HG03558 (cell line): ENCODE data around the gene LRRC46.

Experiments
- ATAC-seq: cut with Tn5 transposase; IDR thresholded peaks from one replicate; pipeline ENCODE4 v1.9.1; 2021; ENCODE audit warnings: moderate number of reproducible peaks; ENCODE audit not compliant: unreplicated experiment; ENCODE audit errors: extremely low read depth

The LRRC46 gene

DNA sequence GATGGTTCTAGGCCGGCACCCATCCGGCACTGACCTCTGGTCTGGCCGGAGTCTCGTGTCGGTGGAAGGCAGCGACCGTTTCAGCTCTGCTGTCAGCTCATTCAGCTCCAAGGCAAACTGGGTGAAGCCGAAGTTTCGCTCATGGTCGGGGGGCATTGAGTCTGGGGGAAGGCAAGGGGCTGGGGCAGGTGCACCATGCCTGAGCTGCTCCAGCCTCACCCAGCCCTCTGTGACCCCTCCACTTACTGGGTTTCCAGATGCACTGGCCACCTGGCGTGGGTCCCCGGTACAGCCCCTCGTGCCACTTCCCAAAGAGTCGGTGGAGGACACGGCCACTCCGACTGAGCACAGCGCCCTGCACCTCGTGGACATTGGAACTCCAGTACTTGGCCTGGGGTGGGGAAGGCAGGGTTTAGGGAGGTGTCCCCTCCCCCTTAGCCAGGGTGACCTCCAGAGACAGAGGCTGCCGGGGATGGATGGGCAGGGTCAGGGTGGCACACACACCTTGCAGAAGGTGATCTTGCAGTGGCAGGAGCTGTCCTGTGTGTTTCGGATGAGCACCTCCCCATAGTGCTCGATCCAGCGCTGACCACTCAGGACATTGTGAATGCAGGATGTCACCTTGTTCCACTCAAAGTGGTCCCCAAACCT is 22.5 kb upstream of the LRRC46 start:
- no peak for ATAC-seq

DNA sequence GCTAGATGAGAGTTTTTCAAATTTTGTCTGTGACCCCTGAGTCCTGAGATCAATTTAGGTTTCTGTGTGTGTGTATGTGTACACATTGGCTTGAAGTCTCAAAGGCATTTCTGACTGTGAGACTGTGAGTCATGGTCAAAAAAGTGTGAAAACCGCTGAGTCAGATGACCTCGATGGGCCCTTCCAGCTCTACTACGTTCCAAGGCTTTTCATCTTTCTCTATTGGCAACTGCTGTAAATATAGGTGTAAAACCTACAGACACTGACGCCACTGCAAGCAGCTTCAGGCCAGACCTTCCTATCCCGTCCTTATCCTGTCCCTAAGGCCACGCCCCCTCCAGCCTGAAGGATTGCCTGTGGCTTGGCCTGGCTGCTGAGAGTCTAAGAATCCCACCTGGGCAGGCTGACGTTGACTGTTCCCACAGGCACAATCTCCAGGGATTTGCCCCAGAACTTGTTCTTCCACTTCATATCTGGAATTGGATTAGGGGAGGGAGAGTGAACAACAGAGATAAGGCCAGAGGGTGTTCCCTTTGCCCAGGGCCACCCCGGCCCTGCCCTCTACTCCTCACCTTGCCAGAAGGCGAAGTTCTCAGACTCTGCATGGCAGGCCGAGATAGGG is 21.2 kb upstream of the LRRC46 start:
- no peak for ATAC-seq

DNA sequence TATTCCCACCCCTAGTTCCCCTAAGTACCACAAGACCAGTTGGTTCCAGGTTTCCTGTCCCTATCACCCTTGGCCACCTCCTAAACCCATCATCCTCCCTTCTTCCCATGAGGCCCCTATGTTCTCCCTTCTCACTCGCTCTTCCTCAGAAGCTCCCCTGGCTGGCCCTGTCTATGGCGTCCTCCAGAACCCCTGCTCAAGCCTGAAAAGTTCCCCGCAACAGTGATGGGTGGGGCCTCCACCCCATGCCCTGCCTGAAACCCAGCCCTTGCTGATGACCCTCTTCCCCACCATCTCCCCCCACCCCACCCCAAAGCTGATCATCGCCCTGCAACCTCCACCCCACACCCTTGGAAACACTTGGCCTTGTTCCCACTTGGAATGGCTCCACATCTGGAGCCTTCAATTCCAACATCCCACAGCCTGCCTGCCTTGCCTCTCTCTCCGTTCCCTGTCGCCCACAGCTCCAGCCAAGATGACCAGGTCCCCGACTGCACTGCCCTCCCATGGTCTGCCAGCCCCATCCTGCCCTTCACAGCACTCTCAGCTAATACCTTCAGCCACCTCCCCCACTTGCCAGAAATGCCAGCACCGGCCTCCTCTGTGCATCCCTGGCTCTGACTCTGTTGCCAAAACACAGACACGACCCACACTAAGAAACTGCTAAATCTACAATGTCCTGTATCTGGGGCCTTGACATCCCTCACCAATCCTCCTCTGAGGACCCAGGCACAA is 20.4 kb upstream of the LRRC46 start:
- ATAC-seq = no peak

DNA sequence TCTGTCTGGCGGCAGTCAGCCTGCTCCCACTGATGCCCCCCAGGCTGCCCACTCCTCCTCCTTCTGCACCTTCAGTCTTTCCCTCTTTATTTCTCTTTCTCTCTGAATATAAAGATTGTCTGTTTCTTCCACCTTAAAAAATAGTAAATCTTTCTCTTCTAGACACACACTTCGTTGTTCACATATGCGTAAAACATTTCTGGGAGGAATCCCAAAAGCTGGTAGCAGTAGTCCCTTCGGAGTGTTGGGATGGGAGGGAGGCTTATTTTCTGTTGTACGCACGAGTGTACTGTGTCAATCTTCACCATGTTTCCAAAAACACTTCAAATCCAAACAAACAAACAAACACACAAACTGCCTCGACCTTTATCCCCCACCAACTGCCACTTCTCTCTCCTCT is 19.8 kb upstream of the LRRC46 start:
- ATAC-seq = no peak

DNA sequence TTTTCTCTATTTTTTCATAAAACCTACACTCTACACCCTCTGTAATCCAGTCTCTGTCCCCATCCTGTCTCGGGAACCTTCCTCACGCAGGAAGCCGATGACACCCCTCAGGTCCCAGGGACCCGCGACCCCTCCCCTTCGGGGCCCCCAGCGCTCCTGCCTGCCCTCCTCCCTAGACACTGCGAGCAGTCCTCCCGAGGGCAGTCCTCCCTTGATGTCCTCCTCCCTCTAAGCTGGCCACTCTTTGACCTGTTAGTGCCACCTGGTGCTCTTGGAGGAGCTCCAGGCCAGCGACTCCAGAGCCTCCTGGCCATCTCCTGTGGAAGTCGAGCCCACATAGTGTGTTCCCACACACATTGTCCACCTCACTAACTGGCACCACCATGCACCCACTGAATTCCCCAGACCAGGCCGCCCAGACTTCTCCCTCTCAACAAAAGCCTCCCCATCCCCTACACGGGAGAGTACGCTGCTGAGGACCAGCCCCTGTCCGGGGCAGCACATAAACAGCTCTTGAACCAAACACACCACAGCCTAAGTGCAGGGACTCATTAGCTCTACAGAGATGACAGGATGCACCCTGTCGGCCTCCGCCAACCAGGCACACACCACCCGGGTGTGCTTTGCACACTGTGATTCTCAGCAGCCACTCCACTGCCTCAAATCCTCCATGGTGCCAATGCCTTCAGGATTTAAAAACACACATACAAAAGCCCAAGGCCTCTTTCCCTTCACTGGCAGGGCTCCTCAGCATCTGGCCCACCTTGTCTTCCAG is 19.1 kb upstream of the LRRC46 start:
- no peak for ATAC-seq

DNA sequence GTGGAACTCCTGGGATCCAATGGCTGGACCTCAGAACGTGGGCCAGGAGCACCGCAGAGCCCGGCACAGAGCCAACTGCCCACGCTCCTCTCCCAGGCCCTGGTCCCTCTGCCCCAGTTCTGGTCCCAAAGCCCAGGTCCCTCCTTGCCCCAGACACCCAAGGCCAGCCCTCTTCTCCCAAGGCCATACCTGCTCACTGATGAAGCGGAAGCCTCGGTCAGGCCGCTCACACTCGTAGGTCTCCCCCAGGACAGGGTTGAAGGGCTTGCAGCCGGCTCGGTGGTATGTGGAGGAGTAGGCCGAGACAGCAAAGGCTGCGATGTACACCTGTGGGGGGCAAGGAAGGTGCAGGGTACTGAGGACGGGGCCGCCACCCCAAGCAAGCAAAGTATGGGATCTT is 18.4 kb upstream of the LRRC46 start:
- ATAC-seq = no peak

DNA sequence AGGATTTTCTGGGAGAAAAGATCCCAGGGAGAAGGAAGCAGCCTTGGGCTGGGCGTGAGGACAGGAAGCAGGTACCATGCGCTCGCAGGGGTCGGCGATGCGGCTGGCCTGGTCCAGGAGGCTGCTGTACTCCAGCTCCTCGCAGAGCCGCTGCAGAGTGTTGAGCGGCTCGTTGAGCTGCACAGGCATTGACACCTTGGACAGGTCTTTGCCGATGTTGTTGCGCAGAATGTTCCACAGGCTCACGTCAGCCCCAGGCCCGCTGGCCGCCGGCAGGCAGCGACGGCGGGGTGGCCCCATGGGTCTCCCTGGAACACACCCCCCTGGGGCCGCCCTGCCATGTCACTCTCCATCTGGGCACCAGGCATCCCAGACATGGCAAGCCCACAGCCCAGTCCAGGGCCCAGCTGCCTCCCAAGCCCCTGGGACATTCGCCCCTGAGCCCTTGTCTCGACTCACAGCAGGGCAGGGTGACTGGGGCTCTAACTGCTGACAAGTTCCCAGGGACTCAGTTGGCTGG is 17.9 kb upstream of the LRRC46 start:
- ATAC-seq = no peak

DNA sequence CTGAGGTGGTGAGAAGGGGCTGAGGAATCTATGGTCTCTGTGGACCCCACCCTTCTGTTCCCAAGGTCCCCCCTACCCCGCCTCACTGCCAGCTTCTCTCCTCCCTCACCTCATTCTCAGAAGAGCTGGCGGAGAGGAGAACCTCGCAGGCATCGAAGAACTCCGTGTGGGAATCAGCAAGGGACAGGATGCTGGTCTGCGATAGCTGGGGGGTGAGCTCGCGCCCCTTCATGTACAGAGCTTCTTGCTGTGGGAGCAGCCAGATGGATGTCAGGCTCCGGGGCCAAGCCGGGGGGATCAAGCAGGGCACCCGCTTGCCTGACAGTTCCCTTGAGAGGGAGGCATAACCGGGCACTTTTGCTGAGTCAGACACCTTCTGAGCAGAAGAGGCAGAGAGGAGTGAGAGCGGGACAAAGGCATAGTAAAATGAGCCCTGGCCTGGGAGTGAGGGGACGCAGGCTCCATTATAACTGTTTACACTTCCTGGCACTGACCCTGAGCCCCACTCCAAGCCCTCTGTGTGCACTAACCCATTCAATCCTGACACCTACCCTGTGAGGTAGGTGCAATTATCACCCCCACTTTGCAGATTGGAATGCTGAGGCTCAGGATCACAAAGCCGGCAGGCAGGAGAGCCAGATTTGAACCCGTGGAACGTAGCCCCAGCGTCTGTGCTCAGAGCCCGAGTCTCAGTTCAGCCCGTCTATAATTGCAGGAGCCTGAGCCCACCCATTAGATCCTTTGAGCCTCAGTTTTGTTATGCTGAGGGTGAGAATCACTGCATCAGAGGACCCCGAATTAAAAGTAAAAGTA is 16.2 kb upstream of the LRRC46 start:
- no peak for ATAC-seq

DNA sequence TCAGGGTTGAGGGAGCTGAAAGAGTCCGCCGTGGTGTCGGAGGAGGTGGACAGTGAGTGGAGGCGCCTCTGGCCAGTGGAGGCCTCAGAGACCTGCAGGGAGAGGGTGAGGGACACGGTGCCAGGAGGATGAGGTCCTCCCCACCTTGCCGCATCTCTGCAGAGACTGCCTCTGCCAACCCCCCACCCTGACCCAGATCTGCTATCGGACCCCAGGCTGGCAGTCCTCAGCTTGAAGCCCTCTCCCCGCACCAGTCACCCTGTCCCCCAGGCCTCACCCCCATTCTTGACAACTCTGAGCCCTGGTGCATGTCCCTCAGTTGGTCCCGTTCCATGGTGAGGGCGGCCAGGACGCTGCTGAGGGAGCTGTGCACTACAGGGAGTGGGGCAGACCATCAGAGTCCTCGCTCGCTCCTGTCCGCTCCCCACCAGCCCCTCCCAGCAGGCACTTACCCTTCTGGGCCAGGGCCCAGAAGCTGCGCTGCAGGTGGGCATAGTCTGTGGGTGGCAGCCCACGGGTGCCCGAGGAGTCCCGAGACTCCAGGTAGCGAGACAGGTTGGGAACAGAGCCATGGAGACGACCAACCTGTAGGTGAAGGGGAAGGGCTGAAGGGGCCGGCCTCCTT is 15.2 kb upstream of the LRRC46 start:
- ATAC-seq = no peak

DNA sequence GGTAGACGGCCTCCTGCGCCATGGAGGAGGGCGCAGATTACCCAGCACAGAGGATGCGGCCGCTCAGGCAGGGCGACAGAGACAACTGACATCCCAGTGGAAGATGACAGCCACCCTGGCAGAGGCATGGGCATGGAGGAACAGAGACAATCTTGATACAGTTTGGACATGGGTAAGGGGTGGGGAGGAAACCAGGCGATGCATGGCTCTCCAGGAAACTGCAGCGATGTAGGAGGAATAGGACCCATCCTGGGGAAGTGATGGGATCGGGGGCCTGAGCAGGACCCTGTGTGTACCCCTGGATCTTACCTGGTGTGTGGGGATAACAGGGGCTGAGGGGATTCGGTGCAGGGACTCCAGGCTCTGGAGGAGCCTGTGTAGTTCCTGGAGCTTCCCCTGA is 14.5 kb upstream of the LRRC46 start:
- no peak for ATAC-seq

DNA sequence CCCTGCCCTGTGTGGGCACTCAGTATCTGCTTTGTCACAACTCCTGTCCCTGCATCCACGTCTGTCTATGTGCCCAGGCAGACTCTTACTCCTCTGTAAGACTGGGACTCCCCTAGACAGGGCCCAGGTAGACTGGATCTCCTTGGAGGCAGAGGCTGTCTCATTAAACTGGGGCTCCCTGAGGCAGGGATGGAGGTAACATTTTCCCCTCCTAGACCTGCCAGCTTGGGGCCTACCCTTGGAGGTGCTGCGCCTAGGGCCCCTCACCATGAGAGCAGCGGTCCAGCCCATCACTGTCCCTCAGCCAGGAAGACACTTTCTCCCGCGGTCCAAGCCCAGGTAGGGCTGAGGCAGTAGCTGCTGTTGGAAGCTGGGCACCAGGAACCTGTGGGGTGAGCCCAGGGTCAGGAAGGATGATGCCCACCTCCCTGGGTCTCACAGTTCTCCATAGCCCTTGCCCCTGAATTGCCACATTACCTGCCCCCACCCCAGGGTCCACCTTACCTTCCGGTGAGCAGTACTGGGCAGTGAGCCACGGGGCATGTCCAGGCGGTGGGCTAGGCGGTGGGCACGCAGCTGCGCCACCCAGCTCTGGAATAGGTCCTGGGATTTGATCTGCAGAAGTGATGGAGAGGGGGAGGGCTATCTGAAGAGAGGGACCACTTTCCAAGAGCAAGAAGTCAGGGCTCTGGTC is 13.3 kb upstream of the LRRC46 start:
- ATAC-seq = no peak

DNA sequence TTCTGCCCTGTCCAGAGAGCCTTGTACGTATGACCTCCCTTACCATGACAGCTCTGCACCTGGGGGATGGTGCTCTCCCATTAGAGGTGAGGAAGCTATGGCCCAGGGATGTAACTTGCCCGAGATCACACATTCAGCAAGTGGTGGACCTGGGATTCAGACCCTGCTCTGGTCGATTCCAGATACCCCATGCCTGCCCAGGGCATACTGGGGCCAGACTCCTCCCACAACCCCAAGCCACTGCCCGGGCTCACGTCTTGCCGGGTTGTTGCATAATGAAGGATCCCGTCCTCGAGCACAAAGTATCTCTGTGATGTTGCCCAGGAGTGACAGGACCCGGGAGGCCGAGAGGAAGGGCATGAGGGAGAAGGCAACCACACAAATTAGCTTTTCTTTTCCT is 12.0 kb upstream of the LRRC46 start:
- no peak for ATAC-seq

DNA sequence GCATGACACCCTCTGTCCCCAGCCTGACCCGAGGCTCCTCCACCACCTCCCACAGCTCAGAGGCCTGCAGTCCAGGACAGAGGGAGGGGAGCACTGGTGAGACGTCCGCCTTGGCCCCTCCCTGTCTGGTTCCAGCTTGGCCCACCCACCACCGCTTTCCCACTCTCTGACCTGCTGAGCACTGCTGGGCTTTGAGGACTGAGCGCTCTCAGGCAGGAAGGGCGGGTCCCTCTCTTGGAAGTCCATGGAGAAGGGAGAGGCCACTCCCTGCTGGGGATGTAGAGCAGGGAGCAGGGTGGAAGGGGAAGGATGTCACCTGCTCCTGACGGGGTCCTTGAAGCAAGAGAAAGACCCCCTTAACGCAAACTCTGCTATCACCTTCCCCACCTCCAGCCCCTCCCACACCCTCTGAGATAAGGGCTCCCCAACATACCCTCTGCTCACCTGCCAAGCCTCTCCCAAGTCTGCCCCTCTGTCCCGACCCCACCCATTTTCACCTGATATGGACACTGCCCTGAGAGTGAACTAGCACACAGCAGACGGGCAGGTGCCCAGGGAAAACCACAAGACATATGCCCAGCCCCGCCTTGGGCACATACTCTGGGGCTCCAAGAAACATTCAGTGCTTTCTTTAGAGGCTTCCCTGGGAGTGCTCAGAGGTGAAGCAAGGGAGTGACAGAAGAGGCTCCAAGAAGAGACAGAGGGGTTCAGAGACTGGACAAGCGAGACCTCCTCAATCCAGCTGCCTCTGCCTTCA is 11.3 kb upstream of the LRRC46 start:
- ATAC-seq = no peak

DNA sequence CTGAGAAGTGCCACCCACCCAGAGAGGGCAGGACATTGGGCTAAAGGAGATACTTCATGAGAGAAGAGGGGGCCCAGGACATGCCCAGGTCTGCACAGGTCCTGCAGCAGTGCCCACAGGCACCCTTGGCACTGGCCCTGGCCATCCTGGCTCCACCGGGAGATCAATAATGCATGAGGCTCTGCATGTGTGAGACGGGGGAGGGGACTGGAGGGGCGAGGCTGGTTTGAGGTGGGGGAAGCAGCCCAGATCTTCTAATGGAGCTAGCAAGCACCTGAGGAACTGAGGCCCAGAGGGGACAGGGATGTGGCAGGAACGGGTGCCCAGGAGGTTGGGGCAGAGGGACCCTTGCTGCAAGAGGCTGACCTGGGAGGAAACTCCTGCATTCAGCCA is 10.4 kb upstream of the LRRC46 start:
- no peak for ATAC-seq

DNA sequence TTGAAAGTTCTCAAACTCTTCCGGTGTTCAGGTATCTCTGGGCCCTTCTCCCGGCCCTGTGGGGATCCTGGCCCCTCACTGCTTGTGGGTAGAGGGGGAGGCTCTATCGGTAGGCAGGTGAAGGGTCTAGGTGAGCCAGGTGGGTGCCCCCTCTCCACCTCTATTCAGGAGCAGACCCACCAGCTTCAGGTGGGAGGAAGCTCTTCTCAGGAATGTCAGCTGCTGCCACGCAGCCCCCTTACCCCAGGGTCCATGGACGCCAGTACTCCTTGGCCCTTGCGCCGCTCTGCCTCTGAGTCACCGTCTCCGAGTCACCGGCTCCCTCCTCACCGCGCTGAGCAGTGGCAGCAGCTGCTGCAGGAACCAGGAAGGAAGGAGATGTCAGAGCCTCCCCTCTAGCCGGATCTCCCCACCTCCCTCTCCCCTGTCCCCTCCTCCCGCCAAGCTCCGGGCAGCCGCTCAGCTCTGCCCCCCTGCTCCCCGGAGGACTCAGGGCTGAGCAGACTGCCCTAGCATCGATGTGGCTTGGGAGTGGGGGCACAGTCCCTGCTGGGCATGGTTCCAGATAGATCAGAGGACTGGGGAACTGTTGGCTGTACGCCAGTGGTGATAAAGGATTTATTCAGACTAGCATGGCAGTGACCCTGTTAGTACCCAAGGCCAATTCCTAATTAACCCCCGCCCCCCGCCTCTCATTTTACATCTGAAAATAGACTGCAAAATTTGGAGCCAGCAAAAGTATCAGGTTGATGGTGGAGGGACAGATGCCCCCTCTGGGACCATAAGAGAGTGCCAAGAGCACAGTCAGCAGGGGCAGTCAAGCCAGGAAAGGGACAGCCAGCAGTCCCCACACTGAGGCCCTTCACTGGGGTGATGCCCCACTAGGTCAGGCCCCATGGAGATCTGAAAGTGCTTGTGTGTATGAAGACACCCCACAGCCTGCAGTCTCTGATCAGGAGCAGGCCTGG is 9.8 kb upstream of the LRRC46 start, which contains the start of gene OSBPL7:
TSS of gene OSBPL7 (minus strand) at position 371 of the 968 bp plus-strand sequence. CDS start 1,516 bp downstream, outside the sequence.
- no peak for ATAC-seq

DNA sequence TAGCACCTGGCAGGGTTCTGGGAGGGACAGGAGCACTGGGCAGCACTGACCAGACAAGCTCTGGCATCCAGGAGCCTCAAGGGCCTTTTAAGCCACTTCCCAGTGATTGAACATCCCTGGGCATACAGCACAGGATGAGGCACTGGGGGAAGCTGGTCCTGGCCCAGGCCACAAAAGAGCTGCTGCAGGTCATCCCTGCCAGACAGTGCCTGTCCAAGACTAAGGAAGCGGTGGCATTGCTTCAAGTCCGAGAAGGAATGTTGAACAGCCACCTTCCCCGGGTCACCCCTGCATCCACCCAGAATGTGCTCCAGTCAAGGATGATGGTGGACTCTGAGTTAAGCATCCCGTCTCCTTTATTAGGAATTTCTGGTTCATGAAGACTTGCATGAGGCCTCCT is 8.7 kb upstream of the LRRC46 start:
- ATAC-seq = no peak

DNA sequence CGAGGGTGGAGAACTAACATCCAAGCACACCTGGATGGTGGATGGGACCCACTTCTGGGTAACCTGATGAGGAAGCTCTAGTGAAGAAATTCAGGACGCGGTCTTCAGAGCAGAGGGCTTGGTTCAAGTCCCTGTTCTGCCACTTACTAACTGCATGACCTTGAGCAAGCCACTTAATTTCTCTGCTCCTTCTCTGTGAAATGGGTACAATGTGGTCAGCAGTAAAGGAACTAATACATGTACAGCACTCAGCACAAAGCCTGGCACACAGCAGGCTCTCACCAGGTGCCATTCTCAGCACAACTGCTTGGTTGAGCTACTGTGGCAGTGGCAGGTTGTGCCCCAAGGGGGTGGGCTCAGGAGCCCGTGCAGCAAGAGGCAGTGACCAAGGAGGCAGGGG is 8.0 kb upstream of the LRRC46 start:
- no peak for ATAC-seq
